ENCODE results near the gene CYP19A1. TPM values are rescaled to one million over a fixed set of nuclear protein-coding genes. Genes with fewer than 3 reads are reported as not detected.

The CYP19A1 gene
- total RNA-seq, 3 donors from 2014 or later, result 1.0 to 24.9 (median 6.9) TPM

GRCh38 chr15:51279391-51279790 is 59.0 kb downstream of the CYP19A1 start:
- TF ChIP-seq POLR2AphosphoS5 (IDR thresholded peaks at IDR 0.05) (no peak), POLR2A (IDR thresholded peaks at IDR 0.05) (no peak)
- TF ChIP-seq, protein P1, sequence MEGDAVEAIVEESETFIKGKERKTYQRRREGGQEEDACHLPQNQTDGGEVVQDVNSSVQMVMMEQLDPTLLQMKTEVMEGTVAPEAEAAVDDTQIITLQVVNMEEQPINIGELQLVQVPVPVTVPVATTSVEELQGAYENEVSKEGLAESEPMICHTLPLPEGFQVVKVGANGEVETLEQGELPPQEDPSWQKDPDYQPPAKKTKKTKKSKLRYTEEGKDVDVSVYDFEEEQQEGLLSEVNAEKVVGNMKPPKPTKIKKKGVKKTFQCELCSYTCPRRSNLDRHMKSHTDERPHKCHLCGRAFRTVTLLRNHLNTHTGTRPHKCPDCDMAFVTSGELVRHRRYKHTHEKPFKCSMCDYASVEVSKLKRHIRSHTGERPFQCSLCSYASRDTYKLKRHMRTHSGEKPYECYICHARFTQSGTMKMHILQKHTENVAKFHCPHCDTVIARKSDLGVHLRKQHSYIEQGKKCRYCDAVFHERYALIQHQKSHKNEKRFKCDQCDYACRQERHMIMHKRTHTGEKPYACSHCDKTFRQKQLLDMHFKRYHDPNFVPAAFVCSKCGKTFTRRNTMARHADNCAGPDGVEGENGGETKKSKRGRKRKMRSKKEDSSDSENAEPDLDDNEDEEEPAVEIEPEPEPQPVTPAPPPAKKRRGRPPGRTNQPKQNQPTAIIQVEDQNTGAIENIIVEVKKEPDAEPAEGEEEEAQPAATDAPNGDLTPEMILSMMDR (IDR thresholded peaks at IDR 0.05), result no peak
- peaks cover 0 to 4% of the 10 kb centered on the region in 2 donors for H3K27me3 ChIP-seq
- no peak overlapping the region for H3K4me3 ChIP-seq
- intact Hi-C loops (cut with DNase I; ENCODE audit: low total_unique reads), result no loop called here
- H3K9me3 ChIP-seq, result no peaks in the 10 kb centered on the region
- H3K4me1 ChIP-seq, result no peaks in the 10 kb centered on the region
- no peaks in the 10 kb centered on the region for H3K36me3 ChIP-seq
- H3K27ac ChIP-seq, result no peak overlapping the region
- DNase-seq (ENCODE audit: low spot score in 2 of 2), result no peak

- intact Hi-C loops (cut with DNase I; ENCODE audit: low total_unique reads), result no loop called here
- Histone ChIP-seq H3K9me3 (no peaks in the 10 kb centered on the region), H3K36me3 (no peaks in the 10 kb centered on the region), H3K4me3 (no peak overlapping the region), H3K4me1 (no peaks in the 10 kb centered on the region), H3K27ac (no peak overlapping the region), H3K27me3 (peaks cover 0 to 4% of the 10 kb centered on the region in 2 donors)
- TF ChIP-seq POLR2A (IDR thresholded peaks at IDR 0.05), result no peak
- TF ChIP-seq, protein P1 (IDR thresholded peaks at IDR 0.05), result no peak
- TF ChIP-seq POLR2AphosphoS5 (IDR thresholded peaks at IDR 0.05), result no peak
- no peak for DNase-seq (ENCODE audit: low spot score in 2 of 2)
Observed at GRCh38 chr15:51277101-51277500, 61.3 kb downstream of the CYP19A1 start.

DNA sequence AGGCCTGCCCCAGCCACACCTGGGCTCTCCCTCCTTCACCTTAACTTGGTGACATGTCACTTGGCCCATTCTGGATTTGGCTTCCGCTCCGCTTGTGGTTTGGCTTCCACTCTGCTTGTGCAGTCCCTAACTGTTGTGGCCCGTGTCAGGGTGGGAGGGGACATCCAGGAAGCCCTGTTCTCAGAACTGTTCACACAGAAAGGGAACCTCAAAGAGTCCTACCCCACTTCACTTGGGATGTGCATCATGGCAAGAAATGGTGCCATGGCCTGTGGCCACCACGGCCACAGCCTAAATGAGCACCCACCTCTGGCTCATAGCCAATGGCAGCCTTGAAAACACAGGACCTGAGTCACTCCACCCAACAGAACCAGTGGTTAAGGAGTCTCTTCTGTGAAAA is 63.4 kb downstream of the CYP19A1 start:
- TF ChIP-seq POLR2AphosphoS5 (IDR thresholded peaks at IDR 0.05), result no peak
- TF ChIP-seq, protein P1 (IDR thresholded peaks at IDR 0.05), result no peak
- no peak for TF ChIP-seq POLR2A (IDR thresholded peaks at IDR 0.05)
- Histone ChIP-seq H3K27ac (no peak overlapping the region), H3K9me3 (no peaks in the 10 kb centered on the region), H3K4me1 (no peaks in the 10 kb centered on the region), H3K4me3 (no peak overlapping the region), H3K27me3 (peaks cover 0 to 4% of the 10 kb centered on the region in 2 donors), H3K36me3 (no peaks in the 10 kb centered on the region)
- intact Hi-C loops (cut with DNase I; ENCODE audit: low total_unique reads), result no loop called here
- DNase-seq (ENCODE audit: low spot score in 2 of 2), result no peak

DNA sequence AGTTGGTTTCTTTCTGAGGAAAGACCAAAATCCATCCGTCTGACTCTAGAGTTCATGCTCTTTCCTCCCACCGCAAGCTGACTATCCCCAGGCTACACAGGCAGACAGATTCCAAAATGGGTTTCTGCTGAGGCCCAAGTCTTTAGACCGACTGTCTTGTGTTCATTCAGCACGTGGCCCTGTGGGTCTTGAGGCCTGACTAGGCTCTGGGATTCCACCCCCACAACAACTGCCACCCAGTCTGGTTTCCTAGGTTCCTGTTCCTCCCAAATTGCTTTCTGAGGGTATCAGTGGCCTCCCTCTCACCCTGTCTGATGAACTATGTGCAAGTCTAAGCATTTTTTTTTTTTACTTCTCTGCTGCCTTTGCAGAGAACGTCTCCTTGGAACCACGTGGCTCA is 67.7 kb downstream of the CYP19A1 start:
- intact Hi-C loops (cut with DNase I; ENCODE audit: low total_unique reads), result no loop called here
- TF ChIP-seq POLR2AphosphoS5 (IDR thresholded peaks at IDR 0.05) (no peak), POLR2A (IDR thresholded peaks at IDR 0.05) (no peak)
- TF ChIP-seq, protein P1 (IDR thresholded peaks at IDR 0.05), result no peak
- DNase-seq (ENCODE audit: low spot score in 2 of 2), result no peak
- Histone ChIP-seq H3K9me3 (no peaks in the 10 kb centered on the region), H3K4me3 (no peak overlapping the region), H3K27ac (no peak overlapping the region), H3K36me3 (no peaks in the 10 kb centered on the region), H3K4me1 (peaks cover 6 to 9% of the 10 kb centered on the region in 2 donors), H3K27me3 (no peaks in the 10 kb centered on the region)

DNA sequence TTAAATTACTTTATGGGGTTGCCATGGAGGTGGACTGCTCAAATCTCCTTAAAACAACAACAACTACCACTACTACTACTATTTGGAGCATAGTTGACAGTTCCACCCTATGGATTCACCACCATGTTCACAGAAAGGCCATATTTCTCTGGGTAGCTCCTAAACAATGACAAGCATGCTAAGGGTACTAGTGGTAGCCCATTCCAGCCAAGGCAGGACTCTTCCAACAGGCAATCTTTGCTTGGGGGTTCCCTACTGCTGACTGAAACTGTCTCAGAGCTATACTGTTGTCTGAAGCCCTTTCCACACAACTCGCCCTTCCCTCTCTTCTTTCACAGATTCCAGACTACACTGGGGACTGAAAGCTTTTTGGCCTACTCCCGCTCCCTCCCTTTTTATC is 68.9 kb downstream of the CYP19A1 start:
- TF ChIP-seq POLR2A (IDR thresholded peaks at IDR 0.05) (no peak), POLR2AphosphoS5 (IDR thresholded peaks at IDR 0.05) (no peak)
- TF ChIP-seq, protein P1 (IDR thresholded peaks at IDR 0.05), result no peak
- no peaks in the 10 kb centered on the region for H3K36me3 ChIP-seq
- intact Hi-C loops (cut with DNase I; ENCODE audit: low total_unique reads), result no loop called here
- H3K4me3 ChIP-seq, result no peak overlapping the region
- H3K9me3 ChIP-seq, result no peaks in the 10 kb centered on the region
- DNase-seq (ENCODE audit: low spot score in 2 of 2), result no peak
- H3K27ac ChIP-seq, result no peak overlapping the region
- H3K4me1 ChIP-seq, result peaks cover 6 to 9% of the 10 kb centered on the region in 2 donors
- H3K27me3 ChIP-seq, result no peaks in the 10 kb centered on the region
